Activated T-helper 1 cell treated with Interleukin-2 at 50 U/mL for 16 hours (primary cell): ENCODE results near the gene PHIP.
"Not testable (repeated sequence)": the region's sequence is repeated elsewhere in the genome, so short reads cannot be mapped to it uniquely, and the experiment has no call there.

Source experiments
- DNase-seq: peaks from one replicate; pipeline ENCODE4 v3.0.0-alpha.2; 2020; ENCODE audit warnings: low read depth

The PHIP gene

DNA sequence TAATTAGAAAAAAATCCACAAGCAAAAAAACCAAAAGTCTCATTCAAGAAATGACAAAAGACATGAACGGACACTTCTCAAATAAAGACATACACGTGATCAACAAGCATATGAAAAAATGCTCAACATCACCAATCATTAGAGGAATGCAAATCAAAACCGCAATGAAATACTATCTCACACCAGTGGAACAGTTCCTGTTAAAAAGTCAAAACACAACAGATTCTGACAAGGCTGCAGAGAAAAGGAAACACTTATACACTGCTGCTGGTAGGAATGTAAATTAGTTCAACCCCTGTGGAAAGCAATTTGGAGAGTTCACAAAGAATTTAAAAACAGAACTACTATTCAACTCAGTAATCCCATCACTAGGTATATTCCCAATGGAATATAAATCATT, 152.7 kb downstream of the PHIP start:
- no peak for DNase-seq

GRCh38 chr6:78921168-78921567, 156.9 kb downstream of the PHIP start:
- DNase-seq, result not testable (repeated sequence)

- DNase-seq, result no peak
Observed at GRCh38 chr6:78917788-78918187, 160.3 kb downstream of the PHIP start.

- no peak for DNase-seq
Observed at GRCh38 chr6:78916411-78916810, 161.6 kb downstream of the PHIP start.

GRCh38 chr6:78911218-78911940, 166.7 kb downstream of the PHIP start:
- DNase-seq, result no peak

- no peak for DNase-seq
Observed at GRCh38 chr6:78910591-78911171, 167.4 kb downstream of the PHIP start.

GRCh38 chr6:78910010-78910409, 168.0 kb downstream of the PHIP start:
- no peak for DNase-seq

GRCh38 chr6:78909391-78909790, 168.7 kb downstream of the PHIP start:
- no peak for DNase-seq

DNA sequence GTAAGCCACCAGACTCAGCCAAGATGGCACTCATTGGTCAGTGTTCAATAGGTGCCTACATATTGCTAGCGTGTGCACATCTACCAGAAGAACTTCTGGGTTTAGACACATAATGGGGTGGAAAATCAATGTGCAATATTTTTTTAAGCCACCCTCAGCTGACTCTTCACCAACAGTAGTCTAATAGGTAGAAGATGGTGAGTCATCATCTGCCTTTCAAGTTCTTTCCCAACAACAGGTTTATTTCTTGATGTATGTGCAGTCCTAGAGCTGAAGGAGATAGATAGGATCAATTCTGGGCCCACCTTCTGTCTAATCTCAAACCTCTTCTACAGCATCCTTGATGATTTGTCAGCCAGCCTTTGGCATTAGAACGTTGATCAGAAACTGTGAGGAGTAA, 169.4 kb downstream of the PHIP start:
- no peak for DNase-seq

- no peak for DNase-seq
Observed at GRCh38 chr6:78896227-78896626, 181.8 kb downstream of the PHIP start.

GRCh38 chr6:78889901-78890300, 188.2 kb downstream of the PHIP start:
- not testable (repeated sequence) for DNase-seq
